Testis (tissue), 2 donors: ENCODE data around the gene OLFM4.

Source experiments
- POLR2A ChIP-seq: fragments of 450-650 bp; IDR thresholded peaks from one replicate; pipeline ENCODE4 v1.6.1; 2017; ENCODE audit warnings: antibody characterized with exemption, mild to moderate bottlenecking, moderate library complexity
- TF ChIP-seq, protein P1 (sequence below), 3 experiments: fragments of 450-650 bp in 2 of 3; fragments of 200-600 bp in 1 of 3; sonication (generic) in 1 of 3; IDR thresholded peaks; one replicate each; pipeline ENCODE4 v1.5.1; 2016 to 2019; ENCODE audit warnings: antibody characterized with exemption in 3 of 3, mild to moderate bottlenecking in 2 of 3, moderate library complexity in 1 of 3

DNA sequence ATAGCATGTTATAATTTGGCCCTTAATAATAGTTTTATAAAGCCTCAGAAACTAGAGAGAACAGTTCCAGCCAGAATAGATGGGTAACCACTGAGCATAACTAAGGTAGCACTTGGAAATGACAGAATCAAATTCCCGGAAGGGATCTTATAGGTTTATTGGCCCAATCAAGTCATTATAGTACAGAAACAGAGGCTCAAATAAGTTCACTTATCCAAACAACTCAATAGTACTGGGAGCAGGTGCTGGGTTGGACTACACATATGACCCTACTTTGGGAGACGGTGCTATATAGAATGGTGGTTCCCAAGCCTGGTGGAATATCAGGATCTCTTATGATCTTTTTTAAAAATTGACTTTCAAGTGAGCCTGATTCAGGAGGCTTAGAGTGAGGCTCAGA is 32.7 kb upstream of the OLFM4 start:
- TF ChIP-seq, protein P1, sequence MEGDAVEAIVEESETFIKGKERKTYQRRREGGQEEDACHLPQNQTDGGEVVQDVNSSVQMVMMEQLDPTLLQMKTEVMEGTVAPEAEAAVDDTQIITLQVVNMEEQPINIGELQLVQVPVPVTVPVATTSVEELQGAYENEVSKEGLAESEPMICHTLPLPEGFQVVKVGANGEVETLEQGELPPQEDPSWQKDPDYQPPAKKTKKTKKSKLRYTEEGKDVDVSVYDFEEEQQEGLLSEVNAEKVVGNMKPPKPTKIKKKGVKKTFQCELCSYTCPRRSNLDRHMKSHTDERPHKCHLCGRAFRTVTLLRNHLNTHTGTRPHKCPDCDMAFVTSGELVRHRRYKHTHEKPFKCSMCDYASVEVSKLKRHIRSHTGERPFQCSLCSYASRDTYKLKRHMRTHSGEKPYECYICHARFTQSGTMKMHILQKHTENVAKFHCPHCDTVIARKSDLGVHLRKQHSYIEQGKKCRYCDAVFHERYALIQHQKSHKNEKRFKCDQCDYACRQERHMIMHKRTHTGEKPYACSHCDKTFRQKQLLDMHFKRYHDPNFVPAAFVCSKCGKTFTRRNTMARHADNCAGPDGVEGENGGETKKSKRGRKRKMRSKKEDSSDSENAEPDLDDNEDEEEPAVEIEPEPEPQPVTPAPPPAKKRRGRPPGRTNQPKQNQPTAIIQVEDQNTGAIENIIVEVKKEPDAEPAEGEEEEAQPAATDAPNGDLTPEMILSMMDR (IDR thresholded peaks at IDR 0.05), result no peak
- TF ChIP-seq POLR2A, result no peak
